GM12892 (cell line): ENCODE data around the gene GABRG3.

Source experiments
- POLR2A ChIP-seq: IDR thresholded peaks from 2 replicates; pipeline ENCODE4 v1.6.1; 2011; ENCODE audit warnings: low read depth, low read length, control low read depth
- POLR2AphosphoS5 ChIP-seq: IDR thresholded peaks from 2 replicates; pipeline ENCODE4 v1.6.1; 2011; ENCODE audit warnings: low read depth, low read length, control low read depth

GRCh38 chr15:27412415-27412814 lies 441.4 kb downstream of the GABRG3 start:
- TF ChIP-seq POLR2AphosphoS5 (no peak), POLR2A (no peak)
